H9 (cell line): ENCODE results near the gene ANKRD17. TPM values are rescaled to one million over a fixed set of nuclear protein-coding genes. Genes with fewer than 3 reads are reported as not detected.

Experiments
- DNase-seq: peaks from one replicate; pipeline ENCODE4 v3.0.0-alpha.2; 2017
- H2AFZ ChIP-seq: one replicate; pipeline ENCODE4 v1.6.1; 2013; ENCODE audit warnings: mild to moderate bottlenecking, low read length, control low read depth, moderate library complexity
- H2AK5ac ChIP-seq: 2 replicates; pipeline ENCODE4 v1.6.1; 2013; ENCODE audit warnings: low read length, control low read depth, mixed read lengths; ENCODE audit not compliant: insufficient read length
- H2BK120ac ChIP-seq: one replicate; pipeline ENCODE4 v1.6.1; 2013; ENCODE audit warnings: low read depth, mild to moderate bottlenecking, low read length, control low read depth, inconsistent platforms; ENCODE audit not compliant: poor library complexity, severe bottlenecking
- H2BK12ac ChIP-seq: 2 replicates; pipeline ENCODE4 v1.6.1; 2013; ENCODE audit warnings: low read length, control low read depth, mixed read lengths, low read depth; ENCODE audit not compliant: insufficient read length
- H2BK15ac ChIP-seq: 2 replicates; pipeline ENCODE4 v1.6.1; 2013; ENCODE audit warnings: low read depth, low read length, control low read depth
- H2BK20ac ChIP-seq: one replicate; pipeline ENCODE4 v1.6.1; 2013; ENCODE audit warnings: low read depth, mild to moderate bottlenecking, low read length, control low read depth, inconsistent platforms; ENCODE audit not compliant: poor library complexity, severe bottlenecking
- H2BK5ac ChIP-seq: 2 replicates; pipeline ENCODE4 v1.6.1; 2013; ENCODE audit warnings: low read length, control low read depth, mixed read lengths; ENCODE audit not compliant: insufficient read length
- H3K14ac ChIP-seq: 2 replicates; pipeline ENCODE4 v1.6.1; 2013; ENCODE audit warnings: low read length, control low read depth; ENCODE audit not compliant: insufficient read depth
- H3K18ac ChIP-seq: 2 replicates; pipeline ENCODE4 v1.6.1; 2013; ENCODE audit warnings: low read depth, mild to moderate bottlenecking, mixed read lengths, low read length, control low read depth; ENCODE audit not compliant: insufficient read length
- H3K23ac ChIP-seq: 2 replicates; pipeline ENCODE4 v1.6.1; 2013; ENCODE audit warnings: low read length, control low read depth, mixed read lengths, low read depth; ENCODE audit not compliant: insufficient read length
- H3K23me2 ChIP-seq: 2 replicates; pipeline ENCODE4 v1.6.1; 2013; ENCODE audit warnings: low read depth, mild to moderate bottlenecking, mixed read lengths, low read length, control low read depth; ENCODE audit not compliant: insufficient read length, poor library complexity, severe bottlenecking
- H3K27ac ChIP-seq: 2 replicates; pipeline ENCODE4 v1.5.1; 2013; ENCODE audit warnings: low read length, control low read depth, mixed read lengths, low read depth; ENCODE audit not compliant: insufficient read length
- H3K27me3 ChIP-seq: 2 replicates; pipeline ENCODE4 v1.6.1; 2013; ENCODE audit warnings: low read length, control low read depth, inconsistent platforms; ENCODE audit not compliant: insufficient read depth
- H3K4ac ChIP-seq: 2 replicates; pipeline ENCODE4 v1.6.1; 2013; ENCODE audit warnings: low read depth, mild to moderate bottlenecking, control low read depth, inconsistent platforms, low read length, moderate library complexity
- H3K4me1 ChIP-seq: 2 replicates; pipeline ENCODE4 v1.6.1; 2013; ENCODE audit warnings: low read length, control low read depth, inconsistent platforms; ENCODE audit not compliant: insufficient read depth
- H3K4me2 ChIP-seq: 2 replicates; pipeline ENCODE4 v1.6.1; 2013; ENCODE audit warnings: low read length, control low read depth, mixed read lengths; ENCODE audit not compliant: insufficient read length, insufficient read depth
- H3K56ac ChIP-seq: 2 replicates; pipeline ENCODE4 v1.6.1; 2013; ENCODE audit warnings: low read depth, mild to moderate bottlenecking, mixed read lengths, low read length, control low read depth; ENCODE audit not compliant: insufficient read length
- H3K79me1 ChIP-seq: 2 replicates; pipeline ENCODE4 v1.6.1; 2013; ENCODE audit warnings: low read depth, mild to moderate bottlenecking, moderate library complexity, low read length, control low read depth, inconsistent platforms; ENCODE audit not compliant: insufficient read depth, poor library complexity, severe bottlenecking
- H3K79me2 ChIP-seq: 2 replicates; pipeline ENCODE4 v1.6.1; 2013; ENCODE audit warnings: low read length, control low read depth, inconsistent platforms; ENCODE audit not compliant: insufficient read depth
- H3K9ac ChIP-seq: 2 replicates; pipeline ENCODE4 v1.6.1; 2013; ENCODE audit warnings: low read length, control low read depth, mixed read lengths; ENCODE audit not compliant: insufficient read length; ENCODE audit errors: extremely low read depth
- H3K9me3 ChIP-seq: one replicate; pipeline ENCODE4 v1.6.1; 2013; ENCODE audit warnings: low read depth, low read length, inconsistent platforms; ENCODE audit not compliant: control insufficient read depth
- H3T11ph ChIP-seq: one replicate; pipeline ENCODE4 v1.6.1; 2013; ENCODE audit warnings: mild to moderate bottlenecking, low read length, control low read depth, inconsistent platforms
- H4K20me1 ChIP-seq: one replicate; pipeline ENCODE4 v1.6.1; 2013; ENCODE audit not compliant: control insufficient read depth, insufficient read length, insufficient read depth
- H4K5ac ChIP-seq: 2 replicates; pipeline ENCODE4 v1.6.1; 2013; ENCODE audit warnings: low read depth, mild to moderate bottlenecking, mixed read lengths, low read length, control low read depth; ENCODE audit not compliant: insufficient read length
- H4K8ac ChIP-seq: replicated peaks from 2 replicates; pipeline ENCODE4 v1.6.1; 2013; ENCODE audit warnings: low read length, control low read depth, mixed read lengths, low read depth; ENCODE audit not compliant: insufficient read length
- H4K91ac ChIP-seq: 2 replicates; pipeline ENCODE4 v1.6.1; 2013; ENCODE audit warnings: low read depth, mild to moderate bottlenecking, moderate library complexity, mixed read lengths, low read length, control low read depth; ENCODE audit not compliant: insufficient read length
- H3K27ac Mint-ChIP-seq, 3 experiments: 2 replicates in 2 of 3; 3 replicates in 1 of 3; pipeline ENCODE4 v1.8.0; 2020 to 2021; ENCODE audit warnings: mixed read lengths in 3 of 3, mild to moderate bottlenecking in 1 of 3, moderate library complexity in 1 of 3
- H3K27me3 Mint-ChIP-seq: 2 replicates; pipeline ENCODE4 v1.8.0; 2021; ENCODE audit warnings: low read depth, mild to moderate bottlenecking, moderate library complexity, mixed read lengths
- H3K36me3 Mint-ChIP-seq, 3 experiments: 2 replicates in 2 of 3; 3 replicates in 1 of 3; pipeline ENCODE4 v1.8.0; 2020 to 2021; ENCODE audit warnings: low read depth in 3 of 3, mixed read lengths in 3 of 3; ENCODE audit not compliant: insufficient read depth in 1 of 3
- H3K4me1 Mint-ChIP-seq, 2 experiments: 2 replicates each; pipeline ENCODE4 v1.8.0; 2020; ENCODE audit warnings: mixed read lengths in 2 of 2
- H3K4me3 Mint-ChIP-seq, 2 experiments: 2 replicates in 1 of 2; 3 replicates in 1 of 2; pipeline ENCODE4 v1.8.0; 2020 to 2021; ENCODE audit warnings: mild to moderate bottlenecking in 2 of 2, mixed read lengths in 2 of 2, moderate library complexity in 1 of 2
- H3K9me3 Mint-ChIP-seq, 2 experiments: 2 replicates in 1 of 2; 3 replicates in 1 of 2; pipeline ENCODE4 v1.8.0; 2020; ENCODE audit warnings: mild to moderate bottlenecking in 2 of 2, mixed read lengths in 2 of 2, moderate library complexity in 1 of 2
- WGBS: extraction: QIAGEN DNeasy Blood & Tissue Kit; methylation state at CpG from one replicate; pipeline ENCODE4 v1.1.7; 2013; ENCODE audit warnings: missing lambda C conversion rate, low lambda C conversion rate, mixed read lengths; ENCODE audit not compliant: insufficient read length; ENCODE audit errors: extremely low coverage; 5-methylcytosine and 5-hydroxymethylcytosine counted together
- total RNA-seq: library from RNA; stranded (reverse); gene quantifications from 2 replicates; pipeline ENCODE4 v1.2.1, GENCODE V29; 2021
- TF ChIP-seq, protein P1 (sequence below): fragments of 200-600 bp; sonication (generic); conservative IDR thresholded peaks from 3 replicates; pipeline ENCODE4 v1.8.0; 2021; ENCODE audit warnings: antibody characterized with exemption, mild to moderate bottlenecking

Gene ANKRD17
- total RNA-seq, 1 experiment from 2014 or later, result 82.4 TPM

DNA sequence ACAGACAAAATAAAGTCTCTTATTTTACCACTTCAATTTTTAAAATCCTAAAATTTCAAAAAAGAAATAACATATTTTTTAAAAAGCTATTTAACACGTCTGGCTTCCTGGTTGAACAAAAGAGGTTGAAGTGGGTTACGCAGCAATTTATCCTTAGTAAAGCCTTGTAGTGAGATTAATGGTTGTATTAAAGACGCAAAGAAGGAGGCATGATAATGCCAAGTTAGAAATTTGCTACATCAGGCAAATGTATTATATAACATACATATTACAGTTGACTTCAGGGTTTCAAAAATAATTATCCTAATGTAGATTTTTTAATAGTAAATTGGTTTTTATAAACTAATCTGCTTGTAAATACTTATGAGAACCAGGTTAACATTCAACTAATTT is 35.3 kb downstream of the ANKRD17 start:
- DNase-seq, result no peak
- Histone ChIP-seq H3K4me1 (peaks cover 7% of the 10 kb centered on the region; the same call in 1 of the 2 replicates), H3K4ac (no peak overlapping the region), H3K27ac (no peak overlapping the region), H2AFZ (no peak overlapping the region), H3K4me2 (no peak overlapping the region), H3K79me2 (peaks cover 6% of the 10 kb centered on the region; the same call in 1 of the 2 replicates), H2BK120ac (no peak overlapping the region), H3K23ac (no peak overlapping the region), H4K8ac (no peak overlapping the region), H3K23me2 (no peaks in the 10 kb centered on the region), H2BK12ac (no peak overlapping the region), H3K56ac (no peak overlapping the region), H3K18ac (no peak overlapping the region), H2AK5ac (no peak overlapping the region), H3K14ac (no peak overlapping the region), H2BK5ac (no peak overlapping the region), H4K5ac (no peak overlapping the region), H2BK15ac (no peak overlapping the region), H3K79me1 (no peaks in the 10 kb centered on the region), H3K27me3 (no peaks in the 10 kb centered on the region), H3K9ac (no peak overlapping the region), H3K9me3 (no peaks in the 10 kb centered on the region), H2BK20ac (no peak overlapping the region), H4K91ac (no peak overlapping the region), H3T11ph (no peak overlapping the region), H4K20me1 (no peaks in the 10 kb centered on the region)
- TF ChIP-seq, protein P1, sequence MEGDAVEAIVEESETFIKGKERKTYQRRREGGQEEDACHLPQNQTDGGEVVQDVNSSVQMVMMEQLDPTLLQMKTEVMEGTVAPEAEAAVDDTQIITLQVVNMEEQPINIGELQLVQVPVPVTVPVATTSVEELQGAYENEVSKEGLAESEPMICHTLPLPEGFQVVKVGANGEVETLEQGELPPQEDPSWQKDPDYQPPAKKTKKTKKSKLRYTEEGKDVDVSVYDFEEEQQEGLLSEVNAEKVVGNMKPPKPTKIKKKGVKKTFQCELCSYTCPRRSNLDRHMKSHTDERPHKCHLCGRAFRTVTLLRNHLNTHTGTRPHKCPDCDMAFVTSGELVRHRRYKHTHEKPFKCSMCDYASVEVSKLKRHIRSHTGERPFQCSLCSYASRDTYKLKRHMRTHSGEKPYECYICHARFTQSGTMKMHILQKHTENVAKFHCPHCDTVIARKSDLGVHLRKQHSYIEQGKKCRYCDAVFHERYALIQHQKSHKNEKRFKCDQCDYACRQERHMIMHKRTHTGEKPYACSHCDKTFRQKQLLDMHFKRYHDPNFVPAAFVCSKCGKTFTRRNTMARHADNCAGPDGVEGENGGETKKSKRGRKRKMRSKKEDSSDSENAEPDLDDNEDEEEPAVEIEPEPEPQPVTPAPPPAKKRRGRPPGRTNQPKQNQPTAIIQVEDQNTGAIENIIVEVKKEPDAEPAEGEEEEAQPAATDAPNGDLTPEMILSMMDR, result no peak
- Mint-ChIP-seq H3K36me3 (no peaks in the 10 kb centered on the region; a peak in 1 of 7 replicates), H3K27me3 (no peaks in the 10 kb centered on the region), H3K27ac (no peak overlapping the region), H3K4me1 (peaks cover 25% of the 10 kb centered on the region in 2 experiments), H3K9me3 (no peaks in the 10 kb centered on the region), H3K4me3 (no peak overlapping the region)
- WGBS, result no CpG with 5 or more reads among the region's 3 CpGs
